ENCODE measurements around the gene DNHD1. TPM values are rescaled to one million over a fixed set of nuclear protein-coding genes. Genes with fewer than 3 reads are reported as not detected.
A peak's percentile ranks its signal among the peaks of the same experiment; 100 is the strongest.

The DNHD1 gene
- total RNA-seq, 4 donors from 2014 or later, result 1.3 to 11.8 (median 7.7) TPM

- 87 to 90% methylated on average over 3 of the region's 3 CpGs for whole genome bisulfite sequencing, 2 donors
These were observed 97.2 kb downstream of the DNHD1 start for GRCh38 chr11:6594142-6594768.

GRCh38 chr11:6596239-6596877, 99.3 kb downstream of the DNHD1 start:
- intact Hi-C loops (cut with DNase I), result no loop called here

More at GRCh38 chr11:6594142-6594768, 97.2 kb downstream of the DNHD1 start:
- TF ChIP-seq POLR2A (IDR thresholded peaks at IDR 0.05), result no peak
- TF ChIP-seq, protein P1, sequence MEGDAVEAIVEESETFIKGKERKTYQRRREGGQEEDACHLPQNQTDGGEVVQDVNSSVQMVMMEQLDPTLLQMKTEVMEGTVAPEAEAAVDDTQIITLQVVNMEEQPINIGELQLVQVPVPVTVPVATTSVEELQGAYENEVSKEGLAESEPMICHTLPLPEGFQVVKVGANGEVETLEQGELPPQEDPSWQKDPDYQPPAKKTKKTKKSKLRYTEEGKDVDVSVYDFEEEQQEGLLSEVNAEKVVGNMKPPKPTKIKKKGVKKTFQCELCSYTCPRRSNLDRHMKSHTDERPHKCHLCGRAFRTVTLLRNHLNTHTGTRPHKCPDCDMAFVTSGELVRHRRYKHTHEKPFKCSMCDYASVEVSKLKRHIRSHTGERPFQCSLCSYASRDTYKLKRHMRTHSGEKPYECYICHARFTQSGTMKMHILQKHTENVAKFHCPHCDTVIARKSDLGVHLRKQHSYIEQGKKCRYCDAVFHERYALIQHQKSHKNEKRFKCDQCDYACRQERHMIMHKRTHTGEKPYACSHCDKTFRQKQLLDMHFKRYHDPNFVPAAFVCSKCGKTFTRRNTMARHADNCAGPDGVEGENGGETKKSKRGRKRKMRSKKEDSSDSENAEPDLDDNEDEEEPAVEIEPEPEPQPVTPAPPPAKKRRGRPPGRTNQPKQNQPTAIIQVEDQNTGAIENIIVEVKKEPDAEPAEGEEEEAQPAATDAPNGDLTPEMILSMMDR (IDR thresholded peaks at IDR 0.05), result no peak
- Histone ChIP-seq H3K36me3 (peaks cover 0 to 84% (median 3%) of the 10 kb centered on the region in 3 donors), H3K27ac (no peak overlapping the region), H3K27me3 (no peaks in the 10 kb centered on the region), H3K4me1 (peaks cover 0 to 22% (median 3%) of the 10 kb centered on the region in 3 donors), H3K9me3 (no peaks in the 10 kb centered on the region), H3K4me3 (no peak overlapping the region)
- no peak for DNase-seq
- intact Hi-C loops (cut with DNase I), result no loop called here

DNA sequence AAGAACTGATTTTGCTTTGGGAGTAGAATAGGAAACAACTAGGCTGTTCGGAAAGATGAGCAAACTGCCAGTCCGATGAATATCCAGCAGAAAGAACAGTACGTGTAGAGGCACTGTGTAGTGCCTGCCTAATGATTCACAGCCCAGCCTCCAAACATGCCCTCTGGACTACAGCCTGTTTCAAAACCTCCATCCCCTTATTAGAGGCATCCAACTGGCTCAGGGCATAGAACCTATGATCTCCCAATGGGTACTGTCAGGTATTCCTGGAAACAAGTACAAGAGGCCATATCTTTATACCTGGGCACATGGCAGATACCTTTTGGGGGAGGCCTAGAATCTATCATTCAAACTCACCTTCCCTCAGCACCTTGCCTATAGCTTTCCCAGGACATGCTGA, 101.5 kb downstream of the DNHD1 start:
- H3K4me3 ChIP-seq, result no peak overlapping the region
- TF ChIP-seq, protein P1 (IDR thresholded peaks at IDR 0.05), result no peak
- no peak for TF ChIP-seq POLR2A (IDR thresholded peaks at IDR 0.05)
- intact Hi-C loops (cut with DNase I), result no loop called here
- H3K36me3 ChIP-seq, result peaks cover 9 to 83% (median 23%) of the 10 kb centered on the region in 3 donors
- peaks cover 16 to 55% (median 21%) of the 10 kb centered on the region in 3 donors for H3K4me1 ChIP-seq
- 42 to 76% methylated on average over 3 of the region's 3 CpGs for WGBS, 2 donors
- no peaks in the 10 kb centered on the region for H3K9me3 ChIP-seq
- H3K27ac ChIP-seq, result peak overlapping the region in 2 of 4 donors; percentile 37 to 62
- H3K27me3 ChIP-seq, result no peaks in the 10 kb centered on the region
- no peak for DNase-seq

More at GRCh38 chr11:6596239-6596877, 99.3 kb downstream of the DNHD1 start:
- no peak for DNase-seq
- TF ChIP-seq, protein P1 (IDR thresholded peaks at IDR 0.05), result no peak
- TF ChIP-seq POLR2A (IDR thresholded peaks at IDR 0.05), result no peak
- Histone ChIP-seq H3K36me3 (peaks cover 9 to 93% (median 22%) of the 10 kb centered on the region in 3 donors), H3K27me3 (no peaks in the 10 kb centered on the region), H3K4me1 (peaks cover 2 to 39% (median 8%) of the 10 kb centered on the region in 3 donors), H3K9me3 (no peaks in the 10 kb centered on the region), H3K27ac (peak overlapping the region in 3 of 4 donors; percentile 62 to 65 (median 62)), H3K4me3 (no peak overlapping the region)
- 59 to 63% methylated on average over 5 of the region's 5 CpGs for WGBS, 2 donors

DNA sequence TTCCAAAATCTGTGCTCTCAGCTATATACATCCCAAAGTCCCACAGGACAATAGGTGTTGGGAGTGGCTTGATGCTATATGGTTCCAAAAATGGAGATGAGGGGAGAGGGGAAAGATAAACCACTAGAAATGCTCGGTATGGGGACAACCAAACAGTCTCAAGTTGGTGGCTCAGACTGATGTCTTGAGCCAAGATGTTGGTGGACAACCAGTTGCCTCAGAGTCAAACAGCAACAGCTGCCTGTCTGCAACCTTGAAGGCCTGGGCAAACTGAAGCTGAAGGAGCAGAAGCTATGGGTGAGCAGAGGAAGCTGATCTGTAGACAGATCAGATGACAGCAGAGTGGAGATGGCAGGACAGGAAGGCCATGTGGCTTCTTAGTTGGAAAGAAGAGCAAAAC, 102.4 kb downstream of the DNHD1 start:
- no peak for TF ChIP-seq POLR2A (IDR thresholded peaks at IDR 0.05)
- TF ChIP-seq, protein P1 (IDR thresholded peaks at IDR 0.05), result no peak
- H3K27ac ChIP-seq, result no peak overlapping the region
- H3K27me3 ChIP-seq, result no peaks in the 10 kb centered on the region
- no peak overlapping the region for H3K4me3 ChIP-seq
- H3K9me3 ChIP-seq, result no peaks in the 10 kb centered on the region
- peaks cover 16 to 58% (median 21%) of the 10 kb centered on the region in 3 donors for H3K4me1 ChIP-seq
- WGBS, 2 donors, result 63 to 88% methylated on average over 1 of the region's 1 CpG
- intact Hi-C loops (cut with DNase I), result no loop called here
- DNase-seq, result no peak
- H3K36me3 ChIP-seq, result peaks cover 9 to 76% (median 23%) of the 10 kb centered on the region in 3 donors

- H3K4me1 ChIP-seq, result peaks cover 16 to 63% (median 26%) of the 10 kb centered on the region in 3 donors
- intact Hi-C loops (cut with DNase I), result loop anchor here (5.0 kb wide), 1 partner anchor 82 kb away; the partner anchor contains the start of gene MRPL17
- H3K27ac ChIP-seq, result no peak overlapping the region
- no peak for DNase-seq
- no peak overlapping the region for H3K4me3 ChIP-seq
- WGBS, 2 donors, result 64 to 83% methylated on average over 1 to 2 of the region's 2 CpGs
- TF ChIP-seq, protein P1 (IDR thresholded peaks at IDR 0.05), result no peak
- TF ChIP-seq POLR2A (IDR thresholded peaks at IDR 0.05), result no peak
- H3K9me3 ChIP-seq, result no peaks in the 10 kb centered on the region
- H3K36me3 ChIP-seq, result peaks cover 9 to 72% (median 23%) of the 10 kb centered on the region in 3 donors
- no peaks in the 10 kb centered on the region for H3K27me3 ChIP-seq
These were observed 102.9 kb downstream of the DNHD1 start for GRCh38 chr11:6599881-6600390.
